ENCODE data around the gene ATP2C2. TPM values are rescaled to one million over a fixed set of nuclear protein-coding genes. Genes with fewer than 3 reads are reported as not detected.

Gene ATP2C2
- total RNA-seq, 1 donor from 2014 or later, result not detected

- no peak overlapping the region for H3K27ac ChIP-seq (ENCODE audit: low read depth, low read length)
- H3K4me1 ChIP-seq (ENCODE audit: control insufficient read depth in 3 of 3, insufficient read depth in 3 of 3, low read length in 3 of 3), result peaks cover 0 to 5% (median 0%) of the 10 kb centered on the region in 3 donors
- H3K4me3 ChIP-seq (ENCODE audit: low read length in 3 of 3), result no peak overlapping the region
- H3K27me3 ChIP-seq (ENCODE audit: control insufficient read depth in 3 of 3, insufficient read depth in 3 of 3, low read length in 3 of 3), result no peaks in the 10 kb centered on the region
- H3K9me3 ChIP-seq (ENCODE audit: control insufficient read depth in 3 of 3, low read length in 3 of 3), result no peaks in the 10 kb centered on the region
- H3K36me3 ChIP-seq (ENCODE audit: control insufficient read depth in 3 of 3, insufficient read depth in 3 of 3, low read length in 3 of 3), result peaks cover 6 to 19% (median 18%) of the 10 kb centered on the region in 3 donors
- H3K9ac ChIP-seq (ENCODE audit: low read depth in 1 of 3, low read length in 3 of 3), result no peak overlapping the region
These were observed 111.5 kb downstream of the ATP2C2 start for GRCh38 chr16:84479716-84480450.

GRCh38 chr16:84481051-84481735, 112.9 kb downstream of the ATP2C2 start:
- H3K4me3 ChIP-seq (ENCODE audit: low read length in 3 of 3), result no peak overlapping the region
- no peaks in the 10 kb centered on the region for H3K9me3 ChIP-seq (ENCODE audit: control insufficient read depth in 3 of 3, low read length in 3 of 3)
- no peak overlapping the region for H3K9ac ChIP-seq (ENCODE audit: low read depth in 1 of 3, low read length in 3 of 3)
- H3K27me3 ChIP-seq (ENCODE audit: control insufficient read depth in 3 of 3, insufficient read depth in 3 of 3, low read length in 3 of 3), result no peaks in the 10 kb centered on the region
- H3K36me3 ChIP-seq (ENCODE audit: control insufficient read depth in 3 of 3, insufficient read depth in 3 of 3, low read length in 3 of 3), result peaks cover 9 to 22% (median 19%) of the 10 kb centered on the region in 3 donors
- no peak overlapping the region for H3K27ac ChIP-seq (ENCODE audit: low read depth, low read length)
- H3K4me1 ChIP-seq (ENCODE audit: control insufficient read depth in 3 of 3, insufficient read depth in 3 of 3, low read length in 3 of 3), result peaks cover 0 to 5% (median 0%) of the 10 kb centered on the region in 3 donors

DNA sequence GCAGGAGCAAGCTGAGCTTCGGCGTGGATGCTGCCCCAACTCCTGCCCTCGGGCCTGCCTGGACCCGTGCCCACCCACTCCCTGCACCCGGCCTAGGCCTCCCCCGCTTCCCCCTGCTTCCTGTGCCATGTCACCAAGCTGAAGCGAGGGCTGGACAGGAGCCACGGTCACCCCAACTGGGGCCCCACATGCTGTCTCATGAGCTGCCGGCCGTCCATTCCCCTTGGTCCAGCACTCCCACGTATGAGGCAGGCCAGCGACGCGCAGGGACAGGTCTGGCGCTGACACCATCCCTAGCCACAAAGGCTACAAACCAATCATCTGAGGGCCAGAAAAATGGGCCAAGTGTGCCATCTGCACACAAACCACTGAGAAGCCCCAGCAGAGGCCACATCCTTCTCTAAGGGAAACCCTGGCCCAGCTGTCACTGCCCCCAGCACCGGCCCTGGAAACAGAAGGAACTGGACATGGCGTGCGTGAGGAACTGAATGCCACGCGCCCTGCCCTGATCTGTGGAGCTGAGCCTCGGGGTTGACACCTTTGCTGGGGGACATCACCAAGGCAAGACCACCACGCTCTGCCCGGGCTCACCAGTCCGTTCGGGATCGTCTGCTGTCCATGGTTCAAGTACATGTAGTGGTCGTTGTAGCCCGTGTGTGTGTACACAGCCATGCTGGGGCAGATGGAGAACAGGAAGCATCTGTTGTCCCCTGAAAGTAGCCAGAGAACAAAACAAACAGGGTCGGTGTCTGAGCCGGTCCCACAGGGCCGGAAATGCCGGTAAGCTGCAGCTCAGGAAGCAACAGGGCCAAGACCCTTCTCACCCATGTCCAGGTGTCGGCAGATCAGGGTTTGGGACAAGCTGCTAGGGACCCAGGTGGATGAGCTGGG, 113.9 kb downstream of the ATP2C2 start:
- Histone ChIP-seq H3K27me3 (ENCODE audit: control insufficient read depth in 3 of 3, insufficient read depth in 3 of 3, low read length in 3 of 3) (no peaks in the 10 kb centered on the region), H3K4me3 (ENCODE audit: low read length in 3 of 3) (no peak overlapping the region), H3K4me1 (ENCODE audit: control insufficient read depth in 3 of 3, insufficient read depth in 3 of 3, low read length in 3 of 3) (peaks cover 0 to 5% (median 0%) of the 10 kb centered on the region in 3 donors), H3K9ac (ENCODE audit: low read depth in 1 of 3, low read length in 3 of 3) (no peak overlapping the region), H3K36me3 (ENCODE audit: control insufficient read depth in 3 of 3, insufficient read depth in 3 of 3, low read length in 3 of 3) (peaks cover 17 to 31% (median 24%) of the 10 kb centered on the region in 3 donors), H3K27ac (ENCODE audit: low read depth, low read length) (no peak overlapping the region), H3K9me3 (ENCODE audit: control insufficient read depth in 3 of 3, low read length in 3 of 3) (no peaks in the 10 kb centered on the region)

- no peak overlapping the region for H3K9ac ChIP-seq (ENCODE audit: low read depth in 1 of 3, low read length in 3 of 3)
- H3K4me1 ChIP-seq (ENCODE audit: control insufficient read depth in 3 of 3, insufficient read depth in 3 of 3, low read length in 3 of 3), result peaks cover 0 to 5% (median 0%) of the 10 kb centered on the region in 3 donors
- H3K9me3 ChIP-seq (ENCODE audit: control insufficient read depth in 3 of 3, low read length in 3 of 3), result no peaks in the 10 kb centered on the region
- H3K4me3 ChIP-seq (ENCODE audit: low read length in 3 of 3), result no peak overlapping the region
- no peak overlapping the region for H3K27ac ChIP-seq (ENCODE audit: low read depth, low read length)
- no peaks in the 10 kb centered on the region for H3K27me3 ChIP-seq (ENCODE audit: control insufficient read depth in 3 of 3, insufficient read depth in 3 of 3, low read length in 3 of 3)
- H3K36me3 ChIP-seq (ENCODE audit: control insufficient read depth in 3 of 3, insufficient read depth in 3 of 3, low read length in 3 of 3), result peaks cover 22 to 32% (median 27%) of the 10 kb centered on the region in 3 donors
These were observed 114.9 kb downstream of the ATP2C2 start for GRCh38 chr16:84482951-84483881.

DNA sequence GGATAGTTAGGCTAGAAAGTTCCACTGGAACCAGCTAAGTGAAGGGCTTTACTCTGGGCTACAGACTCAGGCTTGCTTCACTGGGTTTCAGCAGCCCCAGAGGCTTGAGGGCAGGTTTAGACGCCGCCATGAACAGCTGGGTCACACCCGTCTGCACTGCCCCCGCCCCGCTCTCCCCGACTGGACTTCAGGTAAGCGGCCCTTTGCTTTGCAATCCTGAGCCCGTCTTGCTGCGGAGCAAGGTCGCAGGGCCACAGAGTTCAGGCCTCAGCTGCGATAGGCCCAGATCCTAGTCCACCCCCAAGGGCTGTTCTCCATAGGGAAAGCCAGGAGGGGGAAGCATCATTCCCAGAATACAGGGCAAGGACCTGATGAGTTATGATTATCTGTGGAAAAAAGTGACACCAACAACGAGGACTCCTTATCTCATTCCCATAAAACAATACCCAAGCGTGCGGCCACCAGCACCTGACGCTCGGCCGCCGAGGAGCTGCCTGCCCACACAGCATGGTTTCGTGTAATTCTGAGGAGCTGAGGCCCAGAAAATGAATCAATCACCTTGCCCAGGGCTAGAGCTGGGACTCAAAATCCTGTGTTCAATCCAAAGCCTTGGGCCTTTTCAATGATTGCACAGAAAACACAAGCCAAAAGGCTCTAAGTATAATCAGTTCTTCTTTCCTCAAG, 115.7 kb downstream of the ATP2C2 start:
- Histone ChIP-seq H3K9ac (ENCODE audit: low read depth in 1 of 3, low read length in 3 of 3) (no peak overlapping the region), H3K4me3 (ENCODE audit: low read length in 3 of 3) (no peak overlapping the region), H3K27me3 (ENCODE audit: control insufficient read depth in 3 of 3, insufficient read depth in 3 of 3, low read length in 3 of 3) (no peaks in the 10 kb centered on the region), H3K36me3 (ENCODE audit: control insufficient read depth in 3 of 3, insufficient read depth in 3 of 3, low read length in 3 of 3) (peaks cover 22 to 31% (median 30%) of the 10 kb centered on the region in 3 donors), H3K27ac (ENCODE audit: low read depth, low read length) (no peak overlapping the region), H3K9me3 (ENCODE audit: control insufficient read depth in 3 of 3, low read length in 3 of 3) (no peaks in the 10 kb centered on the region), H3K4me1 (ENCODE audit: control insufficient read depth in 3 of 3, insufficient read depth in 3 of 3, low read length in 3 of 3) (peaks cover 0 to 5% (median 0%) of the 10 kb centered on the region in 3 donors)

DNA sequence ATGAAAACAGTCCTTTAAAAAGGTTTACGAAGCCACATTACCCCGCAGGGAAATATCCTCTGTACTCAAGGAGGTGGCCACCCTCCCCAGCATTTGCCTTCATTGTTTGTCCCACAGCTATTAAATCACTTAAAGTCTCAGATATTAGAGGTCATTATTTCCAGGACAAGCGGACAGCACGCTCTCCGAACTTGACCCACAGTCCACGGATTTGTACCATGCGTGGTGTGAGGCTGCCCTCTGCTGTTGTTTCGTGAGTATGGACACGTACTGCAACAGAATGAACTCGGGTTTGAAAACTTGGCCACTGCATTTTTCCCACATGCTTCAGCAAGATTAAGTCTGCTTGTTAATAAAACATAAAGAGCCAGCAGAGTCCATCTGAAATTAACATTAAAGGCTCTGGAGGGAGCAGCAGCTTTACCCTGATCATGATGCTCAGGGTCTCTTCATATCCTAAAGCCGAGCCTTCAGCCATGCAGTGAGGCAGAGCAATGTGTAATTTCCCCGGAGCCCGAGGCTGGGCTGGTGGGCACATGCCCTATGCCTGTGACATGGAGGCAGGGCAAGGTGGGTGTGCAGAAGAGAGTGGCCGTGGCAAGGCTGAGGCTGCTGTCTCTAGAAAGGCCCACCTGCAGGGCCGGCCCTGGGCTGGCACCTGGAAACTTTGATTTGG, 116.4 kb downstream of the ATP2C2 start:
- no peak overlapping the region for H3K9ac ChIP-seq (ENCODE audit: low read depth in 1 of 3, low read length in 3 of 3)
- peaks cover 26 to 36% (median 35%) of the 10 kb centered on the region in 3 donors for H3K36me3 ChIP-seq (ENCODE audit: control insufficient read depth in 3 of 3, insufficient read depth in 3 of 3, low read length in 3 of 3)

GRCh38 chr16:84485255-84486010, 117.1 kb downstream of the ATP2C2 start:
- H3K27me3 ChIP-seq (ENCODE audit: control insufficient read depth in 3 of 3, insufficient read depth in 3 of 3, low read length in 3 of 3), result no peaks in the 10 kb centered on the region
- H3K36me3 ChIP-seq (ENCODE audit: control insufficient read depth in 3 of 3, insufficient read depth in 3 of 3, low read length in 3 of 3), result peaks cover 26 to 32% (median 30%) of the 10 kb centered on the region in 3 donors
- H3K4me3 ChIP-seq (ENCODE audit: low read length in 3 of 3), result no peak overlapping the region
- no peak overlapping the region for H3K9ac ChIP-seq (ENCODE audit: low read depth in 1 of 3, low read length in 3 of 3)
- no peak overlapping the region for H3K27ac ChIP-seq (ENCODE audit: low read depth, low read length)
- H3K4me1 ChIP-seq (ENCODE audit: control insufficient read depth in 3 of 3, insufficient read depth in 3 of 3, low read length in 3 of 3), result peaks cover 0 to 5% (median 0%) of the 10 kb centered on the region in 3 donors
- no peaks in the 10 kb centered on the region for H3K9me3 ChIP-seq (ENCODE audit: control insufficient read depth in 3 of 3, low read length in 3 of 3)

More for the DNA sequence above, 116.4 kb downstream of the ATP2C2 start:
- H3K27me3 ChIP-seq (ENCODE audit: control insufficient read depth in 3 of 3, insufficient read depth in 3 of 3, low read length in 3 of 3), result no peaks in the 10 kb centered on the region
- no peak overlapping the region for H3K27ac ChIP-seq (ENCODE audit: low read depth, low read length)
- H3K4me1 ChIP-seq (ENCODE audit: control insufficient read depth in 3 of 3, insufficient read depth in 3 of 3, low read length in 3 of 3), result peaks cover 0 to 5% (median 0%) of the 10 kb centered on the region in 3 donors
- no peaks in the 10 kb centered on the region for H3K9me3 ChIP-seq (ENCODE audit: control insufficient read depth in 3 of 3, low read length in 3 of 3)
- no peak overlapping the region for H3K4me3 ChIP-seq (ENCODE audit: low read length in 3 of 3)

- Histone ChIP-seq H3K9me3 (ENCODE audit: control insufficient read depth in 3 of 3, low read length in 3 of 3) (no peaks in the 10 kb centered on the region), H3K27me3 (ENCODE audit: control insufficient read depth in 3 of 3, insufficient read depth in 3 of 3, low read length in 3 of 3) (no peaks in the 10 kb centered on the region), H3K4me1 (ENCODE audit: control insufficient read depth in 3 of 3, insufficient read depth in 3 of 3, low read length in 3 of 3) (peaks cover 0 to 5% (median 0%) of the 10 kb centered on the region in 3 donors), H3K36me3 (ENCODE audit: control insufficient read depth in 3 of 3, insufficient read depth in 3 of 3, low read length in 3 of 3) (peaks cover 26 to 30% (median 30%) of the 10 kb centered on the region in 3 donors), H3K9ac (ENCODE audit: low read depth in 1 of 3, low read length in 3 of 3) (no peak overlapping the region), H3K27ac (ENCODE audit: low read depth, low read length) (no peak overlapping the region), H3K4me3 (ENCODE audit: low read length in 3 of 3) (no peak overlapping the region)
These were observed 117.8 kb downstream of the ATP2C2 start for GRCh38 chr16:84486126-84486525.
